Suprapubic skin (tissue), 4 donors: ENCODE data around the gene TMEM174.

Source experiments
- CTCF ChIP-seq, 2 donors: fragments of 200-600 bp in 1 of 2; fragments of 450-650 bp in 1 of 2; sonication (generic) in 1 of 2; IDR thresholded peaks; one replicate each; pipeline ENCODE4 v1.5.1; 2016 to 2019; ENCODE audit warnings: antibody characterized with exemption in 2 of 2, mild to moderate bottlenecking in 1 of 2, moderate library complexity in 1 of 2
- EP300 ChIP-seq: sonication (generic); formaldehyde crosslinking; IDR thresholded peaks from one replicate; pipeline ENCODE4 v1.6.1; 2017; ENCODE audit warnings: antibody characterized with exemption
- POLR2A ChIP-seq, 2 donors: fragments of 450-650 bp; IDR thresholded peaks; one replicate each; pipeline ENCODE4 v1.6.1; 2017; ENCODE audit warnings: antibody characterized with exemption in 2 of 2, mild to moderate bottlenecking in 2 of 2, moderate library complexity in 2 of 2
- POLR2AphosphoS5 ChIP-seq, 3 donors: sonication (generic); formaldehyde crosslinking; IDR thresholded peaks; one replicate each; pipeline ENCODE4 v1.6.1; 2017; ENCODE audit warnings: antibody characterized with exemption in 3 of 3

GRCh38 chr5:73130811-73131210, 42.2 kb upstream of the TMEM174 start:
- TF ChIP-seq CTCF (IDR thresholded peaks at IDR 0.05): no peak
- TF ChIP-seq POLR2AphosphoS5 (IDR thresholded peaks at IDR 0.05): no peak
- TF ChIP-seq POLR2A (IDR thresholded peaks at IDR 0.05): no peak
- no peak for TF ChIP-seq EP300
